HG02970 (cell line): ENCODE measurements around the gene BPIFB4.

Source experiments
- ATAC-seq: cut with Tn5 transposase; IDR thresholded peaks from one replicate; pipeline ENCODE4 v1.9.1; 2021; ENCODE audit warnings: mild to moderate bottlenecking, moderate library complexity, moderate number of reproducible peaks; ENCODE audit not compliant: unreplicated experiment, low FRiP score

Gene BPIFB4

DNA sequence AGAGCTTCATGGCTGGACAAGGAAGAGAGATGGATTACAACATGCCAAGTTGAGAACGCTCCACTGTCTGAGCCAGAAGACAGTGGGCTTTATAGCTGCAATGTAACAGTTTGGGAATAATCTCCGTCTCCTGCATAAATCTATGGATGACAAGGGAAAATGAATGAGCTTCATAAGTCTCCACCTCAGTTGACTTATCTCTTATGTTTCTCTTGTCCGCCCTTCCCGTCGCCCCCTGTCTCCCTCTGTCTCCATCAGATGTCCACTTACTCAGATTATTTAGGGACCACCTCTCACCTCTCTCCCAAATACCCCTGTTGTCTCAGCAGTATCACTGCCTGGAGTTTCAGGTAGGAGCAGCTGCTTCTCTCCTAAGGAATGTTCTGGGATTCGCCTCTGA lies 74.8 kb downstream of the BPIFB4 start:
- ATAC-seq: no peak

DNA sequence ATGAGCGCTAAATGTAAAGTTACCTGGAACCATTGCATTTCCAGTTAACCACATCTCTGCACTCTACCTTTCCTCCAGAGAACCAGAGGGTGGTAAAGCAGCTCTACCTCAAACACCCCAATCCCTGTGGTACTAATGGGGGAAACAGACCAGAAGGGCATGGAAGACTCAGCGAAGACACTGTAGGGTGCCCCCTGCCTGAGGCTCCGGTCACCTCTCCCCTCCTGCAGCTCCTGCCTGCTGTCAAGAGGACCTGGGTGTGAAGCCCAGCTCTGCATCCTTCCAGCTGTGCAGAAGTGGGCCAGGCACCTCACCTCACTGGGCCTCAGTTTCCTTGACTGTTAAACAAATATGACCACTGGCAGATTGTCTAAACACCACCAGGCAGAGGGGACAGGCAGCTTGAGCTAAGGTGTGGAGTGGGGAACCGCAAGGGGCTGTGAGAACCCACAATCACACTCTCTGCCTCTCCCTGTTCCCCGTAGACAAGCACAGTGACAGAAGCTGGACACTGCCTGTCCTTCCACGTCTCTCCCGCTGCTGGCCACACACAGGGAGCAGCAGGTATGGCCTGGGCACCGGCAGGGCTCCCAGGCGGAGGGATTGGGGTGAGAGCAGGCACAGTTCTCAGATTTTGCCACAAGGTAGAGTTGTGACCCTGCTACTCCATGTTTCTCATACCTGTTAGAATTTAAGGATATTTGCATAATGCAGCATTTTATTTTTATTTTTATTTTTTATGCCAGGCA lies 79.4 kb downstream of the BPIFB4 start:
- ATAC-seq: no peak

DNA sequence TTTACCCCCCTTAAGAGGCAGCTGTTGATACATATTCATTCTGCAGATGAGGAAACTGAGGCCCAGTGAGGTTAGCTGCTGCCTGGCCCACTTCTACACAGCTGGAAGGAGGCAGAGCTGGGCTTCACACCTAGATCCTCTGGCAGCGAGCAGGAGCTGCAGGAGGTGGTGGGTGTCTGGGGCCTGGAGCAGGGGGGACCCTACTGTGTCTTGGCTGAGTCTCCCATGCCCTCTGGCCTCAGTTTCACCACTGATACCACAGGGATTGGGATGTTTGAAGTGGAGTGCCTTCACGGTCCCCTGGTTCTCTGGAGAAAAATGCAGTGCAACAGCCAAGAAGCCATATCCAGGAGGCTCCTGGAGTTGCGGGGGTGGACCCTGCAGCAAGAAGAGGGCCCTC lies 80.3 kb downstream of the BPIFB4 start:
- no peak for ATAC-seq

DNA sequence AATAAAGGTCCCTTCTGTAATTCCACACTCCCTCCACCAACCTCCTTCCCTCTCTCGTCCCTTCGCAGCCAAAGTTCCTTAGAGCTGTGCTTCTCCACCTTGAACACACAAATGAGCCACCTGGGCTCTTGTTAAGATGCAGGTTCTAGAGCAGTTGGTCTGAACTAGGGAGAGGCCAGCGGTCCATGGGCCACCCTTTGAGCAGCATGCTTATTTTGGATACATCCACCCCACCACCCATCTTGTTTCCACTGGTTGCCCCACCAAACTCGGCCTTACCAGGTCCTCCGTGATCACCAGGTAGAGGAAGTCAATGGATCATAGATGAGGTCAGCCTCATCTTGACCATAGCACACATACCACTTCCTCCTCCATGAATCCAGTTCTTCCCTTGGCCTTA lies 81.2 kb downstream of the BPIFB4 start:
- ATAC-seq: no peak
